Thoracic aorta (tissue), 2 donors: ENCODE results near the gene CDKN2B. TPM values are rescaled to one million over a fixed set of nuclear protein-coding genes. Genes with fewer than 3 reads are reported as not detected.

Experiments
- ATAC-seq: fragments of 150-250 bp; one replicate; pipeline ENCODE4 v1.8.0; 2017; ENCODE audit warnings: low read depth; ENCODE audit not compliant: insufficient number of reproducible peaks, low FRiP score
- DNase-seq: peaks from one replicate; pipeline ENCODE4 v3.0.0-alpha.2; 2020; ENCODE audit warnings: low spot score
- H3K27ac ChIP-seq, 2 donors: fragments of 200-600 bp; sonication (generic); 1 replicate in 1 of 2; 2 replicates in 1 of 2; pipeline ENCODE4 v1.5.1; 2016; ENCODE audit warnings: mild to moderate bottlenecking in 2 of 2, moderate library complexity in 2 of 2
- H3K27me3 ChIP-seq: fragments of 200-600 bp; sonication (generic); replicated peaks from 2 replicates; pipeline ENCODE4 v1.6.0; 2016; ENCODE audit warnings: mild to moderate bottlenecking; ENCODE audit not compliant: insufficient read depth
- H3K36me3 ChIP-seq: fragments of 200-600 bp; sonication (generic); one replicate; pipeline ENCODE4 v1.5.1; 2016
- H3K4me1 ChIP-seq, 2 donors: fragments of 200-600 bp; sonication (generic); 1 replicate in 1 of 2; 2 replicates in 1 of 2; pipeline versions ENCODE4 v1.5.1 to v1.6.0; 2016; ENCODE audit warnings: low read depth in 2 of 2, mild to moderate bottlenecking in 1 of 2; ENCODE audit not compliant: control insufficient read depth in 1 of 2
- H3K4me3 ChIP-seq: fragments of 200-600 bp; sonication (generic); 2 replicates; pipeline ENCODE4 v1.5.1; 2016; ENCODE audit warnings: mild to moderate bottlenecking
- H3K9me3 ChIP-seq: fragments of 200-600 bp; sonication (generic); 2 replicates; pipeline ENCODE4 v1.5.1; 2016
- CTCF ChIP-seq: fragments of 200-600 bp; sonication (generic); IDR thresholded peaks from one replicate; pipeline ENCODE4 v1.5.1; 2019; ENCODE audit warnings: antibody characterized with exemption
- total RNA-seq, 2 donors: library from RNA; depleted of rRNA; stranded (reverse); fragments of >200 nt; gene quantifications; one replicate each; pipeline versions ENCODE4 v1.1.0 to v1.2.3, GENCODE V29; 2016

The CDKN2B gene
- total RNA-seq, 2 donors from 2014 or later, result 2.6 to 10.0 TPM

GRCh38 chr9:21997480-21997879 lies 11.6 kb downstream of the CDKN2B start:
- Histone ChIP-seq H3K4me1 (peaks cover 0 to 10% of the 10 kb centered on the region in 2 donors), H3K9me3 (no peaks in the 10 kb centered on the region), H3K36me3 (no peaks in the 10 kb centered on the region), H3K4me3 (no peak overlapping the region), H3K27ac (no peak overlapping the region), H3K27me3 (no peaks in the 10 kb centered on the region)
- TF ChIP-seq CTCF, result no peak
- DNase-seq (no peak), ATAC-seq (no peak)

GRCh38 chr9:21996858-21997257 lies 12.2 kb downstream of the CDKN2B start:
- no peak for DNase-seq
- H3K27ac ChIP-seq, result no peak overlapping the region
- no peaks in the 10 kb centered on the region for H3K9me3 ChIP-seq
- no peak overlapping the region for H3K4me3 ChIP-seq
- no peaks in the 10 kb centered on the region for H3K36me3 ChIP-seq
- no peak for TF ChIP-seq CTCF
- H3K4me1 ChIP-seq, result peaks cover 0 to 10% of the 10 kb centered on the region in 2 donors
- no peaks in the 10 kb centered on the region for H3K27me3 ChIP-seq
- no peak for ATAC-seq

GRCh38 chr9:21996438-21996837 lies 12.7 kb downstream of the CDKN2B start:
- no peak overlapping the region for H3K4me3 ChIP-seq
- DNase-seq (no peak), ATAC-seq (no peak)
- no peaks in the 10 kb centered on the region for H3K27me3 ChIP-seq
- no peaks in the 10 kb centered on the region for H3K36me3 ChIP-seq
- H3K27ac ChIP-seq, result no peak overlapping the region
- no peaks in the 10 kb centered on the region for H3K9me3 ChIP-seq
- H3K4me1 ChIP-seq, result peaks cover 0 to 10% of the 10 kb centered on the region in 2 donors
- TF ChIP-seq CTCF, result no peak

GRCh38 chr9:21995666-21996398 lies 13.3 kb downstream of the CDKN2B start:
- H3K4me3 ChIP-seq, result peak overlapping the region; percentile 93
- DNase-seq (no peak), ATAC-seq (peak; percentile 5)
- no peaks in the 10 kb centered on the region for H3K36me3 ChIP-seq
- no peaks in the 10 kb centered on the region for H3K9me3 ChIP-seq
- peak overlapping the region; percentile 18 to 67 for H3K27ac ChIP-seq
- peaks cover 0 to 10% of the 10 kb centered on the region in 2 donors for H3K4me1 ChIP-seq
- H3K27me3 ChIP-seq, result no peaks in the 10 kb centered on the region
- TF ChIP-seq CTCF, result no peak

- H3K27me3 ChIP-seq, result peaks cover 2% of the 10 kb centered on the region
- no peaks in the 10 kb centered on the region for H3K9me3 ChIP-seq
- peak overlapping the region; percentile 18 to 67 for H3K27ac ChIP-seq
- DNase-seq (no peak), ATAC-seq (peak; percentile 57)
- H3K4me3 ChIP-seq, result peak overlapping the region; percentile 93
- no peaks in the 10 kb centered on the region for H3K36me3 ChIP-seq
- peaks cover 0 to 10% of the 10 kb centered on the region in 2 donors for H3K4me1 ChIP-seq
- no peak for TF ChIP-seq CTCF
Measured at GRCh38 chr9:21995006-21995665, 14.0 kb downstream of the CDKN2B start.
